Measurements from ENCODE around the gene LRFN5. TPM values are rescaled to one million over a fixed set of nuclear protein-coding genes. Genes with fewer than 3 reads are reported as not detected.

LRFN5 gene
- total RNA-seq, 4 donors from 2014 or later = 0.32 to 1.1 (median 0.49) TPM

DNA sequence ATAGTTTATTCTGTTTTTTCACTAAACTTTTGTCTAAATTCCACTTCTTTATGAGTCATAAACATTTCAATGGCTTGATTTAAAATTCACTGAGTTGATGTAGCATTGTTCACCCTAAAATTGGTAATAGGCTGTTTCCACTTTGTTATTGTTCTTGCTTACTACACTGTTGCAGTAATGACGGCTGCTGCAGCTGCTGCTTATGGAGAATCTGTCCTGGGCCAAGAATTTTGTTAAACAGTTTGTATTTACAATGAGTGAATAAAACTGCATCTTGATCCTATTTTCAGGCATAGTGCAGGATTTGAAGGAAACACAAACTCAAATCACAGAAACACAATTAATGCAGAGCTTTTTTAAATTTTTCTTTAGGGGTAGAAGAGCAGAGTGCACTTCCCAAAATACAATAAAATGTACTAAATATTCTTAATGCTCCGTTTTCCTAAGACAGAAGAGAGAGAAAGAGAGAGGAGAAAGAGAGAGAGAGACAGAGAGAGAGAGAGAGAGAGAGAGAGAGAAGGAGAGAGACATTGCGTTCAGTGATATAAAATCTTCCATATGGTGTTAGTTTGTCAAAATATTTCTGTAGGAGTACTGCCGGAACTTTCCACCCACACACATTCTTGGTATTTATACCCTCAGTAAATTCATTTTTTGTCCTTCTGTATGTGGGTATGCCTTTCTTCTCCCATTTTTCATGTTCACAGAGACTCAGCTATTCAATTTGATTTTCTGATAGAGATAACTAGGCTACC lies 266.4 kb downstream of the LRFN5 start:
- H3K4me3 ChIP-seq = no peak overlapping the region
- no peak for DNase-seq (ENCODE audit: low spot score in 2 of 2)
- H3K27me3 ChIP-seq = no peaks in the 10 kb centered on the region
- H3K9me3 ChIP-seq = no peaks in the 10 kb centered on the region
- no peak for TF ChIP-seq EP300 (IDR thresholded peaks at IDR 0.05)
- TF ChIP-seq POLR2AphosphoS5 (IDR thresholded peaks at IDR 0.05) = no peak
- TF ChIP-seq, protein P1, sequence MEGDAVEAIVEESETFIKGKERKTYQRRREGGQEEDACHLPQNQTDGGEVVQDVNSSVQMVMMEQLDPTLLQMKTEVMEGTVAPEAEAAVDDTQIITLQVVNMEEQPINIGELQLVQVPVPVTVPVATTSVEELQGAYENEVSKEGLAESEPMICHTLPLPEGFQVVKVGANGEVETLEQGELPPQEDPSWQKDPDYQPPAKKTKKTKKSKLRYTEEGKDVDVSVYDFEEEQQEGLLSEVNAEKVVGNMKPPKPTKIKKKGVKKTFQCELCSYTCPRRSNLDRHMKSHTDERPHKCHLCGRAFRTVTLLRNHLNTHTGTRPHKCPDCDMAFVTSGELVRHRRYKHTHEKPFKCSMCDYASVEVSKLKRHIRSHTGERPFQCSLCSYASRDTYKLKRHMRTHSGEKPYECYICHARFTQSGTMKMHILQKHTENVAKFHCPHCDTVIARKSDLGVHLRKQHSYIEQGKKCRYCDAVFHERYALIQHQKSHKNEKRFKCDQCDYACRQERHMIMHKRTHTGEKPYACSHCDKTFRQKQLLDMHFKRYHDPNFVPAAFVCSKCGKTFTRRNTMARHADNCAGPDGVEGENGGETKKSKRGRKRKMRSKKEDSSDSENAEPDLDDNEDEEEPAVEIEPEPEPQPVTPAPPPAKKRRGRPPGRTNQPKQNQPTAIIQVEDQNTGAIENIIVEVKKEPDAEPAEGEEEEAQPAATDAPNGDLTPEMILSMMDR (IDR thresholded peaks at IDR 0.05) = no peak
- no peak for TF ChIP-seq POLR2A (IDR thresholded peaks at IDR 0.05)
- H3K4me1 ChIP-seq = no peaks in the 10 kb centered on the region
- no peaks in the 10 kb centered on the region for H3K36me3 ChIP-seq
- no peak overlapping the region for H3K27ac ChIP-seq
- WGBS = 43% methylated on average over 4 of the region's 4 CpGs

DNA sequence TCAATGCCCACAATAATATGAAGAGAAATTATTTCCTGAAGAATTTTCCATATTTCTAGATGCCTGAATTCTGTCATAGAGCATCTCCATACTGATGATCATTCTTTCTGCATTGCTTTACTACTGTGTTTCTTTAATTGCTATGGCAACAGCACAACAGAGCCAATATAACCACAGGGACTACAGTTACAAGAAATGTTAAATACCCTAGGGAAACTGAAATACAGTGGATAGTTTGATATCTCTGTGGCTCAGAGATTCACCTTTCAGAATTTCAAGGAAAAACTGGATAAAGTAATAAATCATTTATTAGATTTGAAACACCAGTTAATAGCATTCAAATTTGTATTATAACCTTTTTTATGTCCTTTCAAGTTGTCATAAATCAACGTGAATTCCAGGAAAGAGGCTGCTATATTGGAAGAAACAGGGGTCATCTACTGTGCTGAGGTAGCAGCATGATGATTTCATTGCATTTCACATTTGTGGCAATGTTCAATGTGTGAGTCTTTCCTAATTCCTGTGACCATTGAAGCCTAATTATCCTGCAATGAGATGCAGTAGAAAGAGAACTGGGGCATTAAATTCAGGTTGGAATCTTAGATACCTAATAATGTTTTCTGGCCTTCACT lies 267.1 kb downstream of the LRFN5 start:
- H3K9me3 ChIP-seq = no peaks in the 10 kb centered on the region
- 10% methylated on average over 1 of the region's 1 CpG for WGBS
- TF ChIP-seq, protein P1 (IDR thresholded peaks at IDR 0.05) = no peak
- TF ChIP-seq POLR2A (IDR thresholded peaks at IDR 0.05) (no peak), POLR2AphosphoS5 (IDR thresholded peaks at IDR 0.05) (no peak), EP300 (IDR thresholded peaks at IDR 0.05) (no peak)
- H3K27me3 ChIP-seq = no peaks in the 10 kb centered on the region
- H3K4me3 ChIP-seq = no peak overlapping the region
- no peak for DNase-seq (ENCODE audit: low spot score in 2 of 2)
- no peaks in the 10 kb centered on the region for H3K4me1 ChIP-seq
- H3K36me3 ChIP-seq = no peaks in the 10 kb centered on the region
- no peak overlapping the region for H3K27ac ChIP-seq

DNA sequence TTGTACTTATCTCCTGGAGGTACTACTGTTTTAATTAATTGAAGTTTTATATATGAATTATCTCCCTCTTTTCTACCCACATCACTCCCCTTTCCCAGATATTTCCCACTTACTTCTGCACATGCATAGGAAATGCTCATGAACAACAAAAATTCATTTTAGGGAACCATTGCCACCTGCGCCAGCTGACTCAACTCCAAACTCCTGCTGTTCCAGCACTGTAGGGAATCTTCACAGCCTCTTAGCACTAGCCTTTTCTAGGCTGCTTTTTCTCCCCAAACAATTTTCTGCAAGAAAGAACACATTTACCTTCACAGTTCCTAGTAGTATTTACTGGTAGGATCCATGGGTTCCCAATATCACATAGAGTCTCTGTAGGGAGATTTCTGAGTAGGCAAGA lies 268.4 kb downstream of the LRFN5 start:
- TF ChIP-seq EP300 (IDR thresholded peaks at IDR 0.05) (no peak), POLR2A (IDR thresholded peaks at IDR 0.05) (no peak), POLR2AphosphoS5 (IDR thresholded peaks at IDR 0.05) (no peak)
- TF ChIP-seq, protein P1 (IDR thresholded peaks at IDR 0.05) = no peak
- H3K27ac ChIP-seq = no peak overlapping the region
- H3K4me1 ChIP-seq = no peaks in the 10 kb centered on the region
- 94% methylated on average over 1 of the region's 1 CpG for WGBS
- no peak for DNase-seq (ENCODE audit: low spot score in 2 of 2)
- no peaks in the 10 kb centered on the region for H3K36me3 ChIP-seq
- H3K4me3 ChIP-seq = no peak overlapping the region
- H3K27me3 ChIP-seq = no peaks in the 10 kb centered on the region
- no peaks in the 10 kb centered on the region for H3K9me3 ChIP-seq

DNA sequence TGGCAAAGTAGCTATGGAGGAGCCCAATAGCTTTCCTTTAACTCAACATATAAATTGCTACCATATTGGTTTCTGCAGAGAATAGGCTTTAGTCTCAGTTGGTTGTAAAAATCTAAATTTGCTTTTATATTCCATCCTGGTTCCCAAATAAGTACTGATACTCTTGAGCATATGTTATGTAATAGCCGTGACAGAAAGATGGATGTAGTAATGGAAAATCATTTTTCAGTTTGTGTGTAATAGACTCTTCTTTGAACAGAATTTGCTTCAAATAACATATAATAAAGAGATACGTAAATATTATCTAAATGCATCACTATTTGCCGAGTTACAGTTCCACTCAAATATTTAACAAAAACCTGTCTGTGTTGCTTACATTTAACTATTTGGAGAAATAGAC lies 271.6 kb downstream of the LRFN5 start:
- Histone ChIP-seq H3K4me1 (no peaks in the 10 kb centered on the region), H3K36me3 (no peaks in the 10 kb centered on the region), H3K9me3 (no peaks in the 10 kb centered on the region), H3K4me3 (no peak overlapping the region), H3K27ac (no peak overlapping the region), H3K27me3 (no peaks in the 10 kb centered on the region)
- 85% methylated on average over 3 of the region's 3 CpGs for WGBS
- no peak for TF ChIP-seq POLR2A (IDR thresholded peaks at IDR 0.05)
- TF ChIP-seq, protein P1 (IDR thresholded peaks at IDR 0.05) = no peak
- no peak for TF ChIP-seq POLR2AphosphoS5 (IDR thresholded peaks at IDR 0.05)
- no peak for TF ChIP-seq EP300 (IDR thresholded peaks at IDR 0.05)
- DNase-seq (ENCODE audit: low spot score in 2 of 2) = no peak

DNA sequence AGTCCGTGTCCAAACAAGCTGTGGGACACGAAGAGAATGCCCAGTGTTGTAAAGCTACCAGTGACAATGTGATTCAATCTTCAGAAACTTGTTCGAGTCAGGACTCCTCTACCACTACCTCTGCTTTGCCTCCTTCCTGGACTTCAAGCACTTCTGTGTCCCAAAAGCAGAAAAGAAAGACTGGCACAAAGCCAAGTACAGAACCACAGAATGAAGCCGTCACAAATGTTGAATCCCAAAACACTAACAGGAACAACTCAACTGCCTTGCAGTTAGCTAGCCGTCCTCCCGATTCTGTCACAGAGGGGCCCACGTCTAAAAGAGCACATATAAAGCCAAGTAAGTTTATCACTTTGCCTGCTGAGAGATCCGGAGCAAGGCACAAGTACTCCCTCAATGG lies 284.9 kb downstream of the LRFN5 start:
- Histone ChIP-seq H3K36me3 (no peaks in the 10 kb centered on the region), H3K9me3 (no peaks in the 10 kb centered on the region), H3K4me1 (no peaks in the 10 kb centered on the region), H3K27ac (no peak overlapping the region), H3K4me3 (no peak overlapping the region), H3K27me3 (no peaks in the 10 kb centered on the region)
- WGBS = 71% methylated on average over 8 of the region's 8 CpGs
- no peak for DNase-seq (ENCODE audit: low spot score in 2 of 2)
- no peak for TF ChIP-seq POLR2A (IDR thresholded peaks at IDR 0.05)
- TF ChIP-seq EP300 (IDR thresholded peaks at IDR 0.05) = no peak
- TF ChIP-seq, protein P1 (IDR thresholded peaks at IDR 0.05) = no peak
- TF ChIP-seq POLR2AphosphoS5 (IDR thresholded peaks at IDR 0.05) = no peak

All from suprapubic skin (tissue), 4 donors.